Measurements from ENCODE around the gene PLD5.

Gene PLD5

DNA sequence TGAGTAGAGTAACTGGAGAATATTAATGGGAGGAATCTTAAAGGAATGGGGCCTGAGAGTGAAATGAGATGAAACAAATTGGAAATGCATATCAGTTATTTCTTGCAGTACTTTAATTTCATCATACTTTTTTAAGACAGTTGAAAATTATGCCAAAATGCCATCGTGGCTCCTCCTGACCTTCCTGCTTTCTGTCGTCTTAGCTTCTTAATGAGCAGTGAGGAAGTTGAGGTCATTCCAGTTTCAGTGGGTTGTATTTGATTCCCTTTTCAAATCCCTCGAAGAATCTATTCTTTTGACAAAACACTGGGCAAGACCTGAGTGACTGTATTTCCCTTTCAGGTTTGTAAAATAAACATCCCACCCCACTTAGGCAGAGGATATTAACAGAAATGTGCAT, 390.7 kb downstream of the PLD5 start:
- H3K4me1 ChIP-seq (ENCODE audit: low read length) = no peaks in the 10 kb centered on the region
- no peak overlapping the region for H2AFZ ChIP-seq (ENCODE audit: low read length)
- H3K4me3 ChIP-seq (ENCODE audit: low read length) = no peak overlapping the region
- TF ChIP-seq, protein P1, sequence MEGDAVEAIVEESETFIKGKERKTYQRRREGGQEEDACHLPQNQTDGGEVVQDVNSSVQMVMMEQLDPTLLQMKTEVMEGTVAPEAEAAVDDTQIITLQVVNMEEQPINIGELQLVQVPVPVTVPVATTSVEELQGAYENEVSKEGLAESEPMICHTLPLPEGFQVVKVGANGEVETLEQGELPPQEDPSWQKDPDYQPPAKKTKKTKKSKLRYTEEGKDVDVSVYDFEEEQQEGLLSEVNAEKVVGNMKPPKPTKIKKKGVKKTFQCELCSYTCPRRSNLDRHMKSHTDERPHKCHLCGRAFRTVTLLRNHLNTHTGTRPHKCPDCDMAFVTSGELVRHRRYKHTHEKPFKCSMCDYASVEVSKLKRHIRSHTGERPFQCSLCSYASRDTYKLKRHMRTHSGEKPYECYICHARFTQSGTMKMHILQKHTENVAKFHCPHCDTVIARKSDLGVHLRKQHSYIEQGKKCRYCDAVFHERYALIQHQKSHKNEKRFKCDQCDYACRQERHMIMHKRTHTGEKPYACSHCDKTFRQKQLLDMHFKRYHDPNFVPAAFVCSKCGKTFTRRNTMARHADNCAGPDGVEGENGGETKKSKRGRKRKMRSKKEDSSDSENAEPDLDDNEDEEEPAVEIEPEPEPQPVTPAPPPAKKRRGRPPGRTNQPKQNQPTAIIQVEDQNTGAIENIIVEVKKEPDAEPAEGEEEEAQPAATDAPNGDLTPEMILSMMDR (IDR thresholded peaks at IDR 0.05; ENCODE audit: low read length) = no peak
- no peak for TF ChIP-seq EZH2 (optimal IDR thresholded peaks at IDR 0.05; ENCODE audit: low read depth, low read length)
- TF ChIP-seq EZH2phosphoT487 (IDR thresholded peaks at IDR 0.05; ENCODE audit: low read length) = no peak
- H3K9me2 ChIP-seq (replicated peaks; ENCODE audit: insufficient read depth, low read length) = no peaks in the 10 kb centered on the region
- H4K20me1 ChIP-seq (ENCODE audit: insufficient read depth, low read length) = no peaks in the 10 kb centered on the region
- H3K9ac ChIP-seq (ENCODE audit: low read length) = no peak overlapping the region
- no peaks in the 10 kb centered on the region for H3F3A ChIP-seq (ENCODE audit: insufficient read depth, low read length)
- H3K27ac ChIP-seq (ENCODE audit: low read length) = no peak overlapping the region
- DNase-seq = no peak
- H3K27me3 ChIP-seq (replicated peaks; ENCODE audit: insufficient read depth, low read length) = no peaks in the 10 kb centered on the region
- H3K36me3 ChIP-seq (replicated peaks; ENCODE audit: insufficient read depth, low read length) = no peaks in the 10 kb centered on the region
- H3K79me2 ChIP-seq (ENCODE audit: low read length) = no peaks in the 10 kb centered on the region
- H3K4me2 ChIP-seq (ENCODE audit: low read depth, low read length) = no peak overlapping the region
- no peaks in the 10 kb centered on the region for H3K9me3 ChIP-seq (replicated peaks; ENCODE audit: insufficient read depth, low read length)

DNA sequence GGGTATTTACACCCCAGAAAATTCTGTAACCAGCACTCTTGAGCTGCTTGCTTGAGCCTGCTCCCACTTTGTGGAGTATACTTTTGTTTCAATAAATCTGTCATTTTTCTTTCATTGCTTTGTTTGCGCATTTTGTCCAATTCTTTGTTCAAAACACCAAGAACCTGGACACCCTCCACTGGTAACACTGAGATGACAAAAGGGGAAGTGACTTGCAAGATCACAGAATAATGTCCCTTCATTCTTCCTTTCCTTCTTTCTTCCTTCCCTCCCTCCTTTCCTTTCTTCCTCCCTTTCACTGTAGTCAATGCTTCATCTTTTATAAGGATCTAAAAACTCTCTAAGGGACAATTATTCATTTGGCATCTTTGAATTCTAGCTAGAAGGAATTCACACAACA, 391.1 kb downstream of the PLD5 start:
- H3K27ac ChIP-seq (ENCODE audit: low read length) = no peak overlapping the region
- TF ChIP-seq, protein P1 (IDR thresholded peaks at IDR 0.05; ENCODE audit: low read length) = no peak
- no peak for TF ChIP-seq EZH2phosphoT487 (IDR thresholded peaks at IDR 0.05; ENCODE audit: low read length)
- no peak for TF ChIP-seq EZH2 (optimal IDR thresholded peaks at IDR 0.05; ENCODE audit: low read depth, low read length)
- no peaks in the 10 kb centered on the region for H3K79me2 ChIP-seq (ENCODE audit: low read length)
- H4K20me1 ChIP-seq (ENCODE audit: insufficient read depth, low read length) = no peaks in the 10 kb centered on the region
- no peaks in the 10 kb centered on the region for H3K36me3 ChIP-seq (replicated peaks; ENCODE audit: insufficient read depth, low read length)
- no peaks in the 10 kb centered on the region for H3K4me1 ChIP-seq (ENCODE audit: low read length)
- no peak overlapping the region for H2AFZ ChIP-seq (ENCODE audit: low read length)
- H3K9me3 ChIP-seq (replicated peaks; ENCODE audit: insufficient read depth, low read length) = no peaks in the 10 kb centered on the region
- no peak overlapping the region for H3K9ac ChIP-seq (ENCODE audit: low read length)
- no peak overlapping the region for H3K4me2 ChIP-seq (ENCODE audit: low read depth, low read length)
- DNase-seq = no peak
- no peaks in the 10 kb centered on the region for H3K9me2 ChIP-seq (replicated peaks; ENCODE audit: insufficient read depth, low read length)
- H3K4me3 ChIP-seq (ENCODE audit: low read length) = no peak overlapping the region
- H3K27me3 ChIP-seq (replicated peaks; ENCODE audit: insufficient read depth, low read length) = no peaks in the 10 kb centered on the region
- H3F3A ChIP-seq (ENCODE audit: insufficient read depth, low read length) = no peaks in the 10 kb centered on the region

DNA sequence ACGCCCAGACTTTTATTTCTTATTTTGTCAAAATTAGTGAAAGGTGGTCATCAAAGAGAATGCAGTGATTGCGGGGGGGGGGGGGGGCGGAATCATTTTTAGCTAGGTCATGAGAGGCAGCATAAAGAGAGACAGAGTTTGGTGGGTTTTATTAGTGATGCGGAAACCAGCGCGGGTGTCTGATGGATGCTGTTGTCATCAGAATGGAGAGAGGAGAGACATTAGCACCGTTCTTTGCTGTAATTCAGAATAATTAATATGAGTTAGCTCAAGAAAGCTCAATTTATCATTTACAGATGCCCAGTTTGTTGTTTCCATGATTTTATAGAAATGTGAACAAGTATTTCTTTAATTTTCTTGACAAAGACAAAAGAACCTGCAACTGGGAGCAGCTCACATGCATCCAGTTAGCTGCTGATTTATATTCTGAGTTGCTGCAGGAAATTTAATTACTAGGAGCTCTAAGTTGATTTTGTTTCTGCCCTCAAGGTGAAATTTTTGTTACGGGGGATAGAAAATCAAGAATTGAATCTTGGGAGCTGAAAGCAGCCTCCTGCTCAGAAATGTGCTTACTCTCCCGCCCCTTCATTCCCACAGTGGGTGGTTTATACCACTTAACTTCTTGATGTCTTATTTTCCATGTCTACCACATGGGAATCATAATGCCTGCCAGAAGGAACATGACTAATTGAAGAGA, 392.2 kb downstream of the PLD5 start:
- H3K9ac ChIP-seq (ENCODE audit: low read length) = no peak overlapping the region

More for the DNA sequence above, 392.2 kb downstream of the PLD5 start:
- Histone ChIP-seq H3F3A (ENCODE audit: insufficient read depth, low read length) (no peaks in the 10 kb centered on the region), H3K9me3 (replicated peaks; ENCODE audit: insufficient read depth, low read length) (no peaks in the 10 kb centered on the region), H3K4me2 (ENCODE audit: low read depth, low read length) (no peak overlapping the region), H3K27ac (ENCODE audit: low read length) (no peak overlapping the region), H3K9me2 (replicated peaks; ENCODE audit: insufficient read depth, low read length) (no peaks in the 10 kb centered on the region), H4K20me1 (ENCODE audit: insufficient read depth, low read length) (no peaks in the 10 kb centered on the region), H2AFZ (ENCODE audit: low read length) (no peak overlapping the region), H3K4me3 (ENCODE audit: low read length) (no peak overlapping the region), H3K79me2 (ENCODE audit: low read length) (no peaks in the 10 kb centered on the region), H3K27me3 (replicated peaks; ENCODE audit: insufficient read depth, low read length) (no peaks in the 10 kb centered on the region), H3K4me1 (ENCODE audit: low read length) (no peaks in the 10 kb centered on the region), H3K36me3 (replicated peaks; ENCODE audit: insufficient read depth, low read length) (no peaks in the 10 kb centered on the region)
- TF ChIP-seq, protein P1 (IDR thresholded peaks at IDR 0.05; ENCODE audit: low read length) = no peak
- no peak for DNase-seq

Measured in MM.1S (cell line).